Testis (tissue), 3 donors: Measurements from ENCODE around the gene PSD2. TPM values are rescaled to one million over a fixed set of nuclear protein-coding genes. Genes with fewer than 3 reads are reported as not detected.
A peak's percentile ranks its signal among the peaks of the same experiment; 100 is the strongest.

Source experiments
- DNase-seq: peaks from one replicate; pipeline ENCODE4 v3.0.0-alpha.2; 2019
- H3K27ac ChIP-seq, 2 donors: fragments of 200-600 bp; sonication (generic); one replicate each; pipeline ENCODE4 v1.5.1; 2019
- H3K27me3 ChIP-seq: fragments of 200-600 bp; sonication (generic); one replicate; pipeline ENCODE4 v1.5.1; 2019
- H3K36me3 ChIP-seq: fragments of 200-600 bp; sonication (generic); one replicate; pipeline ENCODE4 v1.5.1; 2017; ENCODE audit warnings: low read depth; ENCODE audit errors: missing control alignments
- H3K4me1 ChIP-seq: fragments of 200-600 bp; sonication (generic); one replicate; pipeline ENCODE4 v1.5.1; 2019
- H3K4me3 ChIP-seq, 2 donors: fragments of 200-600 bp; sonication (generic); one replicate each; pipeline ENCODE4 v1.5.1; 2017 to 2019
- H3K9me3 ChIP-seq: fragments of 200-600 bp; sonication (generic); one replicate; pipeline ENCODE4 v1.5.1; 2017
- CTCF ChIP-seq, 3 experiments: fragments of 450-650 bp in 2 of 3; fragments of 200-600 bp in 1 of 3; sonication (generic) in 1 of 3; IDR thresholded peaks; one replicate each; pipeline ENCODE4 v1.5.1; 2016 to 2019; ENCODE audit warnings: antibody characterized with exemption in 3 of 3, mild to moderate bottlenecking in 2 of 3, moderate library complexity in 1 of 3
- POLR2A ChIP-seq: fragments of 450-650 bp; IDR thresholded peaks from one replicate; pipeline ENCODE4 v1.6.1; 2017; ENCODE audit warnings: antibody characterized with exemption, mild to moderate bottlenecking, moderate library complexity
- WGBS, 2 donors: methylation state at CpG; one replicate each; pipeline ENCODE4 v1.1.5; 2018; 5-methylcytosine and 5-hydroxymethylcytosine counted together
- intact Hi-C: fragments of 100-400 bp; cut with DNase I; formaldehyde crosslinking; loops from one replicate; pipeline ENCODE4 v1.15.1; 2023; ENCODE audit warnings: low total_unique reads
- polyA plus RNA-seq: library from polyadenylated mRNA; stranded (reverse); fragments of 350-450 nt; fragmentation: Illumina TruSeq; extraction: RNeasy Lipid Tissue Mini Kit (QIAGEN cat#74804); gene quantifications from one replicate; pipeline ENCODE4 v1.2.3, GENCODE V29; 2014; ENCODE audit warnings: low read depth, low replicate concordance; ENCODE audit not compliant: insufficient read depth
- total RNA-seq, 2 donors: library from RNA; depleted of rRNA; stranded (reverse); fragments of >200 nt; gene quantifications; one replicate each; pipeline ENCODE4 v1.2.3, GENCODE V29; 2016

The PSD2 gene
- total and polyA plus RNA-seq, 3 donors from 2014 or later = 1.6 to 2.0 (median 1.9) TPM

- intact Hi-C loops = no loop called here
- H3K27ac ChIP-seq = no peak overlapping the region
- no peak for DNase-seq
Measured at GRCh38 chr5:139849501-139849900, 53.9 kb downstream of the PSD2 start.

GRCh38 chr5:139849942-139850341 lies 54.3 kb downstream of the PSD2 start:
- H3K36me3 ChIP-seq = no peaks in the 10 kb centered on the region
- WGBS, 2 donors = 48 to 49% methylated on average over 2 of the region's 2 CpGs
- H3K27ac ChIP-seq = no peak overlapping the region
- intact Hi-C loops = no loop called here
- no peak for DNase-seq
- peaks cover 7% of the 10 kb centered on the region for H3K4me1 ChIP-seq
- TF ChIP-seq POLR2A = no peak
- no peak for TF ChIP-seq CTCF (IDR thresholded peaks at IDR 0.05)
- no peaks in the 10 kb centered on the region for H3K9me3 ChIP-seq
- no peaks in the 10 kb centered on the region for H3K27me3 ChIP-seq
- no peak overlapping the region for H3K4me3 ChIP-seq

More at GRCh38 chr5:139849501-139849900, 53.9 kb downstream of the PSD2 start:
- Histone ChIP-seq H3K9me3 (no peaks in the 10 kb centered on the region), H3K36me3 (no peaks in the 10 kb centered on the region), H3K4me1 (peaks cover 7% of the 10 kb centered on the region), H3K4me3 (no peak overlapping the region), H3K27me3 (no peaks in the 10 kb centered on the region)
- TF ChIP-seq CTCF (IDR thresholded peaks at IDR 0.05) = no peak
- no peak for TF ChIP-seq POLR2A
- 43 to 61% methylated on average over 7 of the region's 7 CpGs for WGBS, 2 donors

GRCh38 chr5:139850423-139851016 lies 54.9 kb downstream of the PSD2 start:
- H3K36me3 ChIP-seq = no peaks in the 10 kb centered on the region
- H3K27me3 ChIP-seq = no peaks in the 10 kb centered on the region
- TF ChIP-seq POLR2A = no peak
- no peak for TF ChIP-seq CTCF (IDR thresholded peaks at IDR 0.05)
- WGBS, 2 donors = 41 to 45% methylated on average over 3 of the region's 3 CpGs
- no peak overlapping the region for H3K4me3 ChIP-seq
- H3K27ac ChIP-seq = no peak overlapping the region
- no peaks in the 10 kb centered on the region for H3K9me3 ChIP-seq
- H3K4me1 ChIP-seq = peaks cover 7% of the 10 kb centered on the region
- intact Hi-C loops = no loop called here
- peak; percentile 52 for DNase-seq

GRCh38 chr5:139851558-139851957 lies 56.0 kb downstream of the PSD2 start:
- no peak for TF ChIP-seq CTCF (IDR thresholded peaks at IDR 0.05)
- no peak for TF ChIP-seq POLR2A
- Histone ChIP-seq H3K27me3 (no peaks in the 10 kb centered on the region), H3K4me1 (peaks cover 4% of the 10 kb centered on the region), H3K9me3 (no peaks in the 10 kb centered on the region), H3K36me3 (no peaks in the 10 kb centered on the region), H3K4me3 (no peak overlapping the region), H3K27ac (no peak overlapping the region)
- intact Hi-C loops = no loop called here
- 92% methylated on average over 18 to 19 of the region's 19 CpGs for WGBS, 2 donors
- DNase-seq = no peak

GRCh38 chr5:139852696-139853095 lies 57.1 kb downstream of the PSD2 start:
- Histone ChIP-seq H3K36me3 (no peaks in the 10 kb centered on the region), H3K27ac (no peak overlapping the region), H3K4me1 (no peaks in the 10 kb centered on the region), H3K27me3 (no peaks in the 10 kb centered on the region), H3K9me3 (no peaks in the 10 kb centered on the region), H3K4me3 (no peak overlapping the region)
- intact Hi-C loops = no loop called here
- no peak for TF ChIP-seq POLR2A
- no peak for TF ChIP-seq CTCF (IDR thresholded peaks at IDR 0.05)
- WGBS, 2 donors = 86 to 88% methylated on average over 8 of the region's 8 CpGs
- no peak for DNase-seq
